Activated CD8-positive, alpha-beta memory T cell treated with anti-CD3 and anti-CD28 coated beads, Interleukin-2, amount 50 U/mL, for 24 hours (primary cell): Measurements from ENCODE around the gene PDZD2.
"Not testable (repeated sequence)": the region's sequence is repeated elsewhere in the genome, so short reads cannot be mapped to it uniquely, and the experiment has no call there.

Experiments used
- DNase-seq: peaks from one replicate; pipeline ENCODE4 v3.0.0-alpha.2; 2020; ENCODE audit errors: extremely low read depth

PDZD2 gene

GRCh38 chr5:31691408-31691807 lies 52.5 kb downstream of the PDZD2 start:
- not testable (repeated sequence) for DNase-seq

- no peak for DNase-seq
Observed at GRCh38 chr5:31692561-31693221, 53.8 kb downstream of the PDZD2 start.

- no peak for DNase-seq
Observed at GRCh38 chr5:31698673-31699072, 59.7 kb downstream of the PDZD2 start.

- no peak for DNase-seq
Observed at GRCh38 chr5:31701642-31702299, 62.8 kb downstream of the PDZD2 start.

GRCh38 chr5:31702712-31703111 lies 63.8 kb downstream of the PDZD2 start:
- DNase-seq = no peak

GRCh38 chr5:31703757-31704156 lies 64.8 kb downstream of the PDZD2 start:
- DNase-seq = no peak

- DNase-seq = no peak
Observed at GRCh38 chr5:31706186-31706585, 67.3 kb downstream of the PDZD2 start.

- DNase-seq = no peak
Observed at GRCh38 chr5:31707329-31707728, 68.4 kb downstream of the PDZD2 start.

GRCh38 chr5:31708089-31708488 lies 69.2 kb downstream of the PDZD2 start:
- no peak for DNase-seq

- DNase-seq = no peak
Observed at GRCh38 chr5:31711363-31711762, 72.4 kb downstream of the PDZD2 start.

- DNase-seq = no peak
Observed at GRCh38 chr5:31711935-31712592, 73.1 kb downstream of the PDZD2 start.

GRCh38 chr5:31717561-31717960 lies 78.6 kb downstream of the PDZD2 start:
- no peak for DNase-seq

GRCh38 chr5:31720004-31720403 lies 81.1 kb downstream of the PDZD2 start:
- DNase-seq = no peak

GRCh38 chr5:31720811-31721345 lies 81.9 kb downstream of the PDZD2 start:
- no peak for DNase-seq

- no peak for DNase-seq
Observed at GRCh38 chr5:31722111-31722510, 83.2 kb downstream of the PDZD2 start.

GRCh38 chr5:31725996-31726395 lies 87.1 kb downstream of the PDZD2 start:
- DNase-seq = no peak

- no peak for DNase-seq
Observed at GRCh38 chr5:31726952-31727351, 88.0 kb downstream of the PDZD2 start.

GRCh38 chr5:31728039-31728438 lies 89.1 kb downstream of the PDZD2 start:
- no peak for DNase-seq

- not testable (repeated sequence) for DNase-seq
Observed at GRCh38 chr5:31728806-31729205, 89.9 kb downstream of the PDZD2 start.

- no peak for DNase-seq
Observed at GRCh38 chr5:31730139-31730538, 91.2 kb downstream of the PDZD2 start.

GRCh38 chr5:31731016-31731415 lies 92.1 kb downstream of the PDZD2 start:
- no peak for DNase-seq

GRCh38 chr5:31731710-31732301 lies 92.9 kb downstream of the PDZD2 start:
- no peak for DNase-seq
